Uterus (tissue), 4 donors: ENCODE measurements around the gene TOGARAM2. TPM values are rescaled to one million over a fixed set of nuclear protein-coding genes. Genes with fewer than 3 reads are reported as not detected.

Experiments used
- DNase-seq, 2 donors: peaks; one replicate each; pipeline ENCODE4 v3.0.0-alpha.2; 2019 to 2020
- H3K27ac ChIP-seq, 2 donors: fragments of 200-600 bp; sonication (generic); 1 replicate in 1 of 2; 2 replicates in 1 of 2; pipeline ENCODE4 v1.5.1; 2016 to 2018
- H3K27me3 ChIP-seq, 2 donors: fragments of 200-600 bp; sonication (generic); one replicate each; pipeline ENCODE4 v1.5.1; 2018 to 2019; ENCODE audit warnings: control low read depth in 1 of 2
- H3K36me3 ChIP-seq, 2 donors: fragments of 200-600 bp; sonication (generic); one replicate each; pipeline ENCODE4 v1.5.1; 2019; ENCODE audit warnings: control low read depth in 1 of 2
- H3K4me1 ChIP-seq, 2 donors: fragments of 200-600 bp; sonication (generic); one replicate each; pipeline ENCODE4 v1.5.1; 2018 to 2019; ENCODE audit warnings: control low read depth in 1 of 2
- H3K4me3 ChIP-seq, 2 donors: fragments of 200-600 bp; sonication (generic); 1 replicate in 1 of 2; 2 replicates in 1 of 2; pipeline ENCODE4 v1.5.1; 2018 to 2019; ENCODE audit warnings: mild to moderate bottlenecking in 1 of 2
- H3K9me3 ChIP-seq, 2 donors: fragments of 200-600 bp; sonication (generic); one replicate each; pipeline ENCODE4 v1.5.1; 2019; ENCODE audit warnings: control low read depth in 1 of 2
- CTCF ChIP-seq, 4 experiments: fragments of 200-600 bp in 2 of 4; fragments of 450-650 bp in 2 of 4; sonication (generic) in 2 of 4; IDR thresholded peaks; one replicate each; pipeline ENCODE4 v1.5.1; 2016 to 2019; ENCODE audit warnings: antibody characterized with exemption in 4 of 4, mild to moderate bottlenecking in 2 of 4, moderate library complexity in 1 of 4
- POLR2A ChIP-seq, 2 donors: fragments of 450-650 bp; IDR thresholded peaks; one replicate each; pipeline ENCODE4 v1.6.1; 2016; ENCODE audit warnings: antibody characterized with exemption in 2 of 2, mild to moderate bottlenecking in 1 of 2, moderate library complexity in 1 of 2
- intact Hi-C: fragments of 100-400 bp; cut with DNase I; formaldehyde crosslinking; loops from one replicate; pipeline ENCODE4 v1.15.1; 2023; ENCODE audit warnings: low total_unique reads
- total RNA-seq, 4 donors: library from RNA; depleted of rRNA in 3 of 4; stranded (reverse); fragments of >200 nt in 3 of 4; gene quantifications; one replicate each; pipeline versions ENCODE4 v1.1.0 to v1.2.4, GENCODE V29; 2014 to 2023
- donor health status: DM: yes; HTN: yes; CAD: no.

The TOGARAM2 gene
- total RNA-seq, 4 donors from 2014 or later: 0.61 to 1.5 TPM; not detected in 2

GRCh38 chr2:29061176-29061575 lies 80.1 kb downstream of the TOGARAM2 start:
- no peaks in the 10 kb centered on the region for H3K36me3 ChIP-seq
- TF ChIP-seq POLR2A (IDR thresholded peaks at IDR 0.05) (no peak), CTCF (IDR thresholded peaks at IDR 0.05) (no peak)
- H3K4me3 ChIP-seq: no peak overlapping the region
- DNase-seq: no peak
- intact Hi-C loops: no loop called here
- no peaks in the 10 kb centered on the region for H3K4me1 ChIP-seq
- H3K9me3 ChIP-seq: no peaks in the 10 kb centered on the region
- no peak overlapping the region for H3K27ac ChIP-seq
- H3K27me3 ChIP-seq: no peaks in the 10 kb centered on the region

DNA sequence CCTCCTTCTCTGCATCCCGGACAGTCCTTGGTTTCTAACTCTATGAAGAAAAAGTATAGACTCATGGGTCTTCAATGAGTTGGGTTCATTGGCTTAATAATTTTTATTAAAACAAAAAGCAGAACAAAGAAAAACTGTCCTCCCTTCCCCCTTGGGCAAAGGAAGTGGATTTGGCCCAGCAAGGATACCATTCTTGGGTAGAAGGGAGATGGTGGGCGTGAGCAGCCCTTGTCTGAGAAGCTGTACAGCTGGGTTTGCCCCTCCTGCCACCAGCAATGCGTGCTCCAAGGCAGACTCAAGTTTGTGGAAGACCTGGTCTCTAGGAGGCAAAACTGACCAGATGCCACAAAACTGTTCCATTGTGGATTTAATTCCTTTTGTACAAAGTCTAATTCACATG lies 80.5 kb downstream of the TOGARAM2 start:
- H3K4me1 ChIP-seq: no peaks in the 10 kb centered on the region
- H3K27ac ChIP-seq: no peak overlapping the region
- DNase-seq: no peak
- no peaks in the 10 kb centered on the region for H3K9me3 ChIP-seq
- intact Hi-C loops: no loop called here
- H3K36me3 ChIP-seq: no peaks in the 10 kb centered on the region
- TF ChIP-seq POLR2A (IDR thresholded peaks at IDR 0.05) (no peak), CTCF (IDR thresholded peaks at IDR 0.05) (no peak)
- H3K27me3 ChIP-seq: no peaks in the 10 kb centered on the region
- H3K4me3 ChIP-seq: no peak overlapping the region

DNA sequence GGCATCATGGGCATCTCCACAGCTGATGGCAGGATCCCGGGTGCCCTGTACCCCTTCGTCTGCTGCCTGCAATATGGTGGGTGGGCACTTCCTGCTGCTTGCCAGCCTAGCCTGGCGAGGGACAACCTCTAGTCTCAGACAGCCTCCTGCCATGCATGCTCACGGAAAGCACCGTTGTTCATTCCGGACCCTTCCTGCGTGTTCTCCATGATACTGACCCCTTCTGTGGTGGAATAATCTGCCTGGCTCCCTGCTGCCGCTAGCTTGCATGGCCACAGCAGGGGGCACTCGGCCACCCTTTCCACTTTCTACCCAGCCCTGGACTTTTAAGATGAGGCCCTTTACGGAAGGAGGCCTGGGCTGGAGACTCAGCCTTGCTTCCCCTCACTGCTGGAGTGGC lies 81.3 kb downstream of the TOGARAM2 start:
- H3K36me3 ChIP-seq: no peaks in the 10 kb centered on the region
- intact Hi-C loops: no loop called here
- TF ChIP-seq CTCF (IDR thresholded peaks at IDR 0.05): no peak
- no peak for TF ChIP-seq POLR2A (IDR thresholded peaks at IDR 0.05)
- no peaks in the 10 kb centered on the region for H3K27me3 ChIP-seq
- H3K4me3 ChIP-seq: no peak overlapping the region
- H3K27ac ChIP-seq: no peak overlapping the region
- no peaks in the 10 kb centered on the region for H3K9me3 ChIP-seq
- DNase-seq: no peak
- H3K4me1 ChIP-seq: no peaks in the 10 kb centered on the region

GRCh38 chr2:29063056-29063455 lies 82.0 kb downstream of the TOGARAM2 start:
- Histone ChIP-seq H3K27ac (no peak overlapping the region), H3K27me3 (no peaks in the 10 kb centered on the region), H3K4me3 (no peak overlapping the region), H3K36me3 (no peaks in the 10 kb centered on the region), H3K9me3 (no peaks in the 10 kb centered on the region), H3K4me1 (no peaks in the 10 kb centered on the region)
- TF ChIP-seq POLR2A (IDR thresholded peaks at IDR 0.05): no peak
- TF ChIP-seq CTCF (IDR thresholded peaks at IDR 0.05): no peak
- intact Hi-C loops: no loop called here
- no peak for DNase-seq

DNA sequence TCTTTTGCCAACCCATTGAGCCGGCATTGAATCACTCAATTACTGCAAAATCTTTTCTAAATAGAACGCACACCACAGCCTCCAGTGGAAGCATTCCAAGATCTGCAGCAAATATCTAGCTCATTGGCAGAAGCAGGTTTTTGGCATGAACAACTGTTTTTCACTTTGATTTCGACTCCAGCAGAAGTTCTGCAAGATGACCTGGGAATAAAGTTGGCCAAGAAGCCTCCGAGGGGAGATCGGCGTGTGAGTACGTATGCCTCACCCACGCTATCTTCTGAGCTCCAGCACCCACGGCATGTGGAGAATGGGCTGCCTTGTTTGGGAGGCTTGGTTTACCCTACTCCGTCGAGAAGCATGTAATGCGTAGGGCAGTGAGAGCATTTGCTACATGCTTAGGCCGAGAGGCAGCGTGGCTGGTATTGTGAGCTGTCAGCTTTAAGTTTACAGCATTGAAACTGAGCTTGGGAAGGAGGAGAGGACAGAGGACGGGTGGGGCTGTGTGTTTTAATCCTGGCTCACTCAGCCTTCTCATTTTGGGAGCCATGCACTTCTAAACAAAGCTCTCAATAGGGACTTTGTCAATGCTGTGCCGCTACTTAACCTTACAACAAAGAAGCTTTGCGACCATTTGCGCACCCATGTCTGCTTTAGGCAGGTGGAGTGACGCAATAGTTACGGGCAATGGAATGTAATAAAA lies 82.7 kb downstream of the TOGARAM2 start:
- H3K9me3 ChIP-seq: no peaks in the 10 kb centered on the region
- DNase-seq: no peak
- no peak overlapping the region for H3K4me3 ChIP-seq
- intact Hi-C loops: no loop called here
- no peaks in the 10 kb centered on the region for H3K36me3 ChIP-seq
- no peaks in the 10 kb centered on the region for H3K27me3 ChIP-seq
- no peaks in the 10 kb centered on the region for H3K4me1 ChIP-seq
- no peak overlapping the region for H3K27ac ChIP-seq
- TF ChIP-seq POLR2A (IDR thresholded peaks at IDR 0.05) (no peak), CTCF (IDR thresholded peaks at IDR 0.05) (no peak)
